ENCODE results near the gene MAN1B1. TPM values are rescaled to one million over a fixed set of nuclear protein-coding genes. Genes with fewer than 3 reads are reported as not detected.

Gene MAN1B1
- total and polyA plus RNA-seq, 2 of the 4 experiments (the other 2 are of a cell fraction), result 28.7 to 55.1 TPM

- no peaks in the 10 kb centered on the region for H3K9me3 ChIP-seq (ENCODE audit: control insufficient read depth, insufficient read depth, low read length)
- H3K27ac ChIP-seq (ENCODE audit: insufficient read depth, low read length), result no peak overlapping the region
- H3K18ac ChIP-seq (ENCODE audit: low read depth, low read length), result no peak overlapping the region
- ChIA-PET POLR2A (ENCODE audit: unreplicated experiment) (interaction anchor here (0.5 kb wide), 1 partner anchor 947 kb away, joined by 8 read pairs; no protein-coding TSS in a partner anchor), CTCF (interaction anchor here (0.8 kb wide), 2 partner anchors 16 to 19 kb away, joined by 3 read pairs; no protein-coding TSS in a partner anchor)
- H4K5ac ChIP-seq (ENCODE audit: low read depth, low read length), result no peak overlapping the region
- no peak overlapping the region for H3K4me3 ChIP-seq (ENCODE audit: insufficient read depth, low read depth, low read length)
- H4K20me1 ChIP-seq (ENCODE audit: insufficient read depth, low read length), result no peaks in the 10 kb centered on the region; the same call in 1 of the 2 replicates
- H2AFZ ChIP-seq (replicated peaks; ENCODE audit: low read length, poor library complexity), result no peak overlapping the region
- no peak overlapping the region for H4K8ac ChIP-seq (ENCODE audit: low read depth in 2 of 2, low read length in 2 of 2)
- no TSS peak for BruUV-seq (replicated peaks)
- H3K23ac ChIP-seq (ENCODE audit: low read depth, low read length), result no peak overlapping the region
- intact Hi-C loops (cut with micrococcal nuclease) (no loop called here), in situ Hi-C loops (cut with MboI; ENCODE audit: low sequenced_read_pairs) (no loop called here), dilution Hi-C loops (cut with HindIII; ENCODE audit: low sequenced_read_pairs, unreplicated experiment) (no loop called here)
- ATAC-seq (ENCODE audit: low read depth) (no peak), DNase-seq (no peak)
- no peak overlapping the region for H3K4ac ChIP-seq (ENCODE audit: low read depth, low read length)
- no peaks in the 10 kb centered on the region for H3K79me1 ChIP-seq (ENCODE audit: low read depth in 1 of 2, low read length in 2 of 2)
- no peak overlapping the region for H3K4me2 ChIP-seq (ENCODE audit: low read depth, low read length)
- no peaks in the 10 kb centered on the region for H3K9me1 ChIP-seq (ENCODE audit: insufficient read depth, low read length)
- H3K27me3 ChIP-seq (ENCODE audit: control insufficient read depth, insufficient read depth, low read length), result peaks cover 79% of the 10 kb centered on the region
- no peaks in the 10 kb centered on the region for H3K36me3 ChIP-seq (ENCODE audit: control insufficient read depth, insufficient read depth, low read length)
- WGBS, 2 experiments (ENCODE audit: extremely low coverage in 2 of 2, insufficient read length in 1 of 2), result no CpG with 5 or more reads among the region's 8 CpGs
- no peak overlapping the region for H3K9ac ChIP-seq (ENCODE audit: low read depth, low read length)
- H2BK5ac ChIP-seq (ENCODE audit: low read depth, low read length, poor library complexity, severe bottlenecking), result no peak overlapping the region
- TF ChIP-seq RFX5 (IDR thresholded peaks at IDR 0.05; ENCODE audit: low read depth, low read length), result no peak
- no peak for TF ChIP-seq RCOR1 (IDR thresholded peaks at IDR 0.05; ENCODE audit: insufficient replicate concordance, low read length)
- TF ChIP-seq BHLHE40 (IDR thresholded peaks at IDR 0.05; ENCODE audit: low read depth, low read length), result no peak
- TF ChIP-seq SMC3 (IDR thresholded peaks at IDR 0.05; ENCODE audit: low read depth, low read length), result no peak
- no peak for TF ChIP-seq MAFK (IDR thresholded peaks at IDR 0.05; ENCODE audit: low read depth, low read length)
- TF ChIP-seq USF2 (IDR thresholded peaks at IDR 0.05; ENCODE audit: low read depth, low read length), result no peak
- no peak for TF ChIP-seq NFE2L2 (IDR thresholded peaks at IDR 0.05; ENCODE audit: low read depth, low read length)
- no peak for TF ChIP-seq CHD1 (IDR thresholded peaks at IDR 0.05; ENCODE audit: low read depth, low read length)
- no peak for TF ChIP-seq MXI1 (IDR thresholded peaks at IDR 0.05; ENCODE audit: borderline replicate concordance, low read depth, low read length)
- no peak for TF ChIP-seq FOS (IDR thresholded peaks at IDR 0.05; ENCODE audit: low read depth, low read length)
- TF ChIP-seq RAD21 (IDR thresholded peaks at IDR 0.05; ENCODE audit: low read length), result no peak
- TF ChIP-seq MAZ (IDR thresholded peaks at IDR 0.05; ENCODE audit: borderline replicate concordance, low read depth, low read length), result no peak
- TF ChIP-seq CEBPB (IDR thresholded peaks at IDR 0.05; ENCODE audit: low read depth, low read length), result no peak
- TF ChIP-seq POLR2A (IDR thresholded peaks at IDR 0.05; ENCODE audit: low read depth, low read length), result no peak
- no peak for TF ChIP-seq CTCF (conservative IDR thresholded peaks at IDR 0.05; ENCODE audit: low read depth, low read length)
- peaks cover 3% of the 10 kb centered on the region; the same call in 1 of the 2 replicates for H3K4me1 ChIP-seq (ENCODE audit: control insufficient read depth, insufficient read depth, low read length)
- H4K91ac ChIP-seq (ENCODE audit: insufficient read depth, low read depth, low read length), result no peak overlapping the region
- no peak overlapping the region for H2AK9ac ChIP-seq (replicated peaks; ENCODE audit: low read depth, low read length, poor library complexity)
- no peak overlapping the region for H2BK15ac ChIP-seq (ENCODE audit: low read depth, low read length)
- no peak overlapping the region for H3K56ac ChIP-seq (ENCODE audit: extremely low read depth, insufficient read depth, low read length)
- no peak overlapping the region for H2BK20ac ChIP-seq (ENCODE audit: low read depth, low read length)
- H3K14ac ChIP-seq (replicated peaks; ENCODE audit: low read depth, low read length), result no peak overlapping the region
- H2BK120ac ChIP-seq (ENCODE audit: low read depth, low read length), result no peak overlapping the region
- H2AK5ac ChIP-seq (ENCODE audit: low read depth, low read length), result no peak overlapping the region
These were observed 34.5 kb upstream of the MAN1B1 start for GRCh38 chr9:137052293-137052692.
